NCI-H128 (cell line): ENCODE data around the gene ATPAF1.

Source experiments
- DNase-seq: peaks from one replicate; lab custom pipeline; 2025; ENCODE audit not compliant: unreplicated experiment; lab: John Stamatoyannopoulos, UW

ATPAF1 gene

DNA sequence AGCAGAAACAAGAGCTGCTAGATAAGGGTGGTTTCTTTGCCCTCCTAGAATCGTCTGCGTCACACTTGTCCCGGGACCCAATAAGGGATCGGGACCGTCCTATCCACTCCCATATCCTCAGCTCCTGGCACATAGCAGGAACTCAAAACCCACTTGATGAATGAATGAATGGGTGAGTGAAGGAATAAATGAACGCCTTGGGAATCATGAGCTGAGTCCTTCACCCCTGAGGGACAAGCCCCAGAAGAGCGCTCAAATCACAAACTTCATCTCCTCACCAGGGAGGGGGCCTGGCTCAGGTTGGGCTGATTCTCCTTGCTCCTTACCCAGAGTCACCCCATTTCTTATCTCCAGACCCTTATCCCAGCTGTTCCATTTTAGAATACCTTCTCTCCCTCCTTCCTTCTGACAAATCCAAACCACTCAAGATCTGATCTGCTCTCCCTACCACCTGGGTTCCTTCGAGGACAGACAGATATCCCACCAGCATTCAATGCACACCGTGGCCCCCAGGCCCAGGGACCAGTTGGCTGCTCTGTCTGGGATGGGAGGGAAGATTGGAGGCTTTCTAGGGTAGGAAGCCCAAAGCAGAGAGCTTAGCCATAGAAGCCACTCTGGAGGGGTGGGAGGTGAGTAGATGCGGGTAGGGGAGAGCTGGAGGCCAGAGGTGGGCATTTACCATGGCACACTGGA is 50.9 kb downstream of the ATPAF1 start:
- no peak for DNase-seq

DNA sequence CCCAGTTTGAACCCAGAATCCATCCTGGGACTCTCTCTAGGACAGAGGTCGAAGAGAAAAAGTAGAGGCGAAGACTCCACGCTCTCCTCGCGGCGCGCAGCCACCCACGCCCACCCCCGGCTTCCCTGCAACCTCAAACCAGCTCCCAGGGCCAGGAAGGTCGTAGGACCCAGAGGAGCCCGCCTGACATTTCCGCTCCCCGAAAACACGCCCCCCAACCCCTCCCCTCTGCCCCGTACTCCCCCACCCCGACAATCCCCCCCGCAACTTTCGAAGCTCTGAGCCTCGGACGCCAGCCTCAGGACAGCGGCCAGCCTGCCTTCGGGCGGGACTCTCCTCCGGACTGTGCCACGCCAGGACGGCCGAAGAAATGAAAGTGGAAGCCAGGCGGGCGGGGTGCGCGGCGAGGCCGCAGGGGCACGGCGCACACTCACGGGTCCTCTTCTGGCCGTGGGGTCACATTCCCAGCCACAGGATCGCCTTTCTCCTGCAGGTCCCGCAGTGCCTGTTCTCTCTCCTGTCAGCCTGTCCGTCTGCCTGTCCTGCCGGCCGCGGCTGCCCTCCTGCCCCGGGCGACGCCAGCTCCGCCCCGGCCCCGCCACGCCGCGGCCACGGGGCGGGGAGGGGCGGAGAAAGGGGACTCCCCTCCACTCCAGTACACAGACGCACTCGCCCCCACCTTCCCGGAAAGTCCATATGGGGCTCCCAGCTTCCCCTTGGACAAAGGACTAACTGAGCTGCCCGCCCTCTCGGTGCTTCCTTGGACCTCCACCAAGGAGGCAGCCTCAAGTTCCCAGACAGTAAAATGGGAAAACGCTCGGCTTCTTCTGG is 51.7 kb downstream of the ATPAF1 start, which contains the start of gene MOB3C:
Gene MOB3C (minus strand): TSS at position 535 of the 831 bp plus-strand sequence. CDS start 3,490 bp downstream, outside the sequence.
- no peak for DNase-seq

GRCh38 chr1:46615735-46616134 is 52.4 kb downstream of the ATPAF1 start:
- no peak for DNase-seq

GRCh38 chr1:46615088-46615487 is 53.1 kb downstream of the ATPAF1 start:
- DNase-seq: no peak

DNA sequence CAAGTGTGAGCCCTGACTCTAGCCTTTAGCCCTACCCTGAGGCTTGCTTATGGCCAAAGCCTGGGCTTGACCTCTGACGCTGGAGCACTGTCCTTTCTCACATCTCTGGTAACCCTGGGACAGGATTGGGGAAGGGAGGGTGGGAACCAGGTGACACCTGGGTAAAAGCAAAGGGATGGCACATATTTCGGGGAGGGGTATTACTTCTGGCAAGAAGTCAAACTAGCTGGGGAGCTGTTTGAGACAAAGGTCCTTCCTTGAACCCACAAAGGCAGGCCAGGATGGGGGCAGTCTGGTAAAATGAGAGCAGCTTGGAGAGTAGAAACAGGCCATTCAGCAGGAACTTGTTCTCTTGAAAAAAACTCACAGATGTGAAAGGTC is 53.6 kb downstream of the ATPAF1 start:
- DNase-seq: no peak

GRCh38 chr1:46613661-46614603 is 54.2 kb downstream of the ATPAF1 start:
- no peak for DNase-seq

DNA sequence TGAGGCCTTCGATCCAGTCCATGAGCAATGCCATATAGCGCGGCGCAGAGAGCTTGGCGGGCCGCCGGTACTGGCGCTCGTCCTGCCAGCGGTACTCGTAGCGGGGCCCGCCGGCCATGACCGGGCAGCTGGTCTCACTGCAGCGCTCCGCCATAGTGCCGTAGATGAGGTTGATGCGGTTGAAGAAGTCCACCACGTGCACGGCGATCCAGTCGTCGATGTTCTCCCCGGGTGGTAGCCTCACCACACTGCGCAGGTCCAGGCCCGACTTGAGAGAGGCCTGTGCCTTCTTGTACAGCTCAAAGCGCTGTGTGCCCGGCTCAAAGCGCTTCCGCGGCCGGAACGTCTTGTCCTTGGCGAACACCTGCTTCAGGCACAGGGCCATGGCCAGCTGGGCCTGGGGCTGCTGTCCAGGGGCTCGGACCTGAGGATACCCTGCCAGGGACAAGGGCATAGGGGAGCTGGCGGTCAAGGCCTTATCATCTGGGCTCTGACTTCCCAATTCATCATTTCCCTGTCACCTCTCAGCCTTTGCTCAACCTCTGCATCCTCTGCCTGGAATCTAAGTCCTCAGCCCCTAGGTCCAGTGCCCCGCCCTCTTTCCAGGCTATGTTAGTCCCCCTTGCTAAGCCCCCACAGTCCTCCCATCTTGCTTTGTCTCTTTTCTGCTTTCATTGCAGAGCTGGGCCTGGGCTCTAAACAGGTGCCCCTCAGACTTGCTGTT is 55.1 kb downstream of the ATPAF1 start:
- no peak for DNase-seq

- no peak for DNase-seq
These were observed 56.4 kb downstream of the ATPAF1 start for GRCh38 chr1:46611691-46612221.

GRCh38 chr1:46607345-46608130 is 60.6 kb downstream of the ATPAF1 start:
- no peak for DNase-seq

- DNase-seq: no peak
These were observed 61.8 kb downstream of the ATPAF1 start for GRCh38 chr1:46606255-46606965.

DNA sequence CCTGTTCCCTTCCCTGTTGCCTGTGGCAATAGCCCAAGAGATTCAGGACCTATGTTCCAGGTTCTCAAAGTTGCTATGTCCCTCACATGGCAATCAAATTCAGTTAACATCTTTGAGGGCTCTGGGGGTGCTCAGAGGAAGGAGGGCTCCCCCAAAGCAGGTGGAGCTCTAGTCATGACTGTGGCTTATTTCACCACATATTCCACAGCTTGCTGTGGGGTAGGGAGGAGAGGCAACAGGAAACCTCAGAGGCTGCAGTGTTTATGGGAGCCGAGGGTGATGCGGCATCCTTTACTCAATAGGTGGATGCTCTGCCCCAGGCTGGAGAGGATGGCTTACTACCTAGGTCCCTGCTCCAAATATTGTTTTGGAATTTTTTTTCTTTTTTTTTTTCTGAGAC is 62.9 kb downstream of the ATPAF1 start:
- DNase-seq: no peak

- DNase-seq: peak; percentile 98
These were observed 64.2 kb downstream of the ATPAF1 start, which contains the start of gene MKNK1 for GRCh38 chr1:46603858-46604549. Gene MKNK1, minus strand, starts transcription at chr1:46604268. Its CDS starts 20,941 bp downstream, at chr1:46583327.

DNA sequence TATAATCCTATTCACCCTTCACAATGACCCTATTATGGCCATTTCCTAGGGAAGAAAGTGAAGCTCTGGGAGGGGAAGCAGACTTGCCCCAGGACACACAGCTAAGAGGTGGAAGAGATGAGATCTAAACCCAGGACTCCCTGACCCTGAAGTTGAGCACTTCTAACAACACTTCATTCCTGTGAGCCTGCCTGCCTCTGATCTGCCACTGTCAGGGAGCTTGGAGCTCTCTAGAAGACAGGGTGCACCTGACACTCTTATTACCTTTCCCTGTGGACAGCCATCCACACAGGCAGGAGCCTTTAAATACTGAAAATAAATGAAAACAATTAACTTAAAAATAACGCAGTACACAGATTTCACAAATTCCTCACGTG is 64.7 kb downstream of the ATPAF1 start:
- no peak for DNase-seq

DNA sequence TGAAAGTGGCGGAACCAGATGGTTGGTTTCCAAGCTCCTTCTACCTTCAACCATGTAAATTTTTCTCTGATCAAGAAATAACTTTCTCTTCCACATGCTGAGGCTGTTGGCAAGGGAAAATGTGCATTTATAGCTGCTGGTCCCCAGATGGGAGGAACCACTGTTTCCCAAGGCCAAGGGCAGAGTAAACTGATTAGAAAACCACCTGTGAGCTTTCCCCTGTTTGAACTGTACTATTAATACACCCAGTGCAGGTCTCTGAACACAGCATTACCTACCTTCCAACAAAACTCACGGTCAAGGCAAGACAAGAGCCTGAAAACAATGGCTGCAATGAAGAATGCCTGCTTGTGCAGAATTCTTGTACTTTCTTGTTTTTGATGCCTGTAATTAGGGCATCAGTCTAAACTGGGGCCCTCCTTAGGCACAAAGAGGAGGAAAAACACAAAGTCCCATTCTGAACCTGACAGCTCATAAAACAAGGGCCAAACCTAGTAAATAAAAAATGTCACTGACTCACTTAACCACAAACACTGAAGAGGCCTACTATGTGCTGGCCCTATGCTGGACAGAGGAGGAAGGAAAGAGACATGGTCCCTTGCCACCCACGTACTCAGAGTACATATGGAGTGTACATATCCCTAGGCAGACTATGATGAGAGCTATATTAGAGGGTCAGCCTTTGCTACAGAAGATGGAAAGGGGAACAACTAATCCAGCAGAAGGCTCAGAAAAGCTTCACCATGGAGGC is 66.7 kb downstream of the ATPAF1 start:
- DNase-seq: no peak

- no peak for DNase-seq
These were observed 68.8 kb downstream of the ATPAF1 start for GRCh38 chr1:46599059-46599970.

DNA sequence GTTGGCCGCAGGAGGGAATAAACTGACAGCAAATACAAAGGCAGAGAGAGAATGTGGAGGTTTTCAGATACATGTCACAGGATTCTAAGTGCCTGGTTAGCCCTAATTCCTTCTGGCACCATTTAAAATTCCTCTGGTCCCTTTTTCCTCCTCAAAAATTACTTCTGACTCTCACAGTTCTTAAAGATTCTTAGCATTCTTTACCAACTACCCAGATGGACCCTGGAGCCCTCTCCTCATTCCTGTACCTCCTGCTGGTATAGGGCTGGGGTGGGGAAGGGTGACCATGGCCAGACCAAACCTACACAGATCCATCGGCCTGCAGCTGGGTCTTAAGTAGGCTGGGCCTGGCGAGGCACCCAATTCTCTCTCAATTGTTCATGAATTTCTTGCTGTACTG is 71.3 kb downstream of the ATPAF1 start:
- no peak for DNase-seq

GRCh38 chr1:46596036-46596435 is 72.1 kb downstream of the ATPAF1 start:
- DNase-seq: no peak
